HepG2 (cell line): Measurements from ENCODE around the gene SRRM2. TPM values are rescaled to one million over a fixed set of nuclear protein-coding genes. Genes with fewer than 3 reads are reported as not detected.

ENCODE experiments used
- ATAC-seq: fragments of 200-7000 bp; cut with Tn5 transposase; 3 replicates; pipeline ENCODE4 v1.9.1; 2020; ENCODE audit warnings: mild to moderate bottlenecking, moderate library complexity
- BruUV-seq: library from RNA; stranded (reverse); fragments of 400-500 nt; replicated peaks from 2 replicates; lab custom pipeline; 2021; lab: Mats Ljungman, UMichigan
- CTCF ChIA-PET: fragments of 300-600 bp; formaldehyde crosslinking; extraction: SDS; loops from one replicate; lab custom pipeline; 2021; ENCODE audit warnings: low total read pairs, inconsistent platforms, low intra/inter-chr PET ratio; lab: Yijun Ruan, JAX
- POLR2A ChIA-PET: fragments of 350-600 bp; sonication (Branson Sonifier 250); formaldehyde crosslinking; loops from one replicate; lab custom pipeline; 2020; ENCODE audit warnings: antibody characterized with exemption, inconsistent platforms; lab: Yijun Ruan, JAX
- DNase-seq: peaks from one replicate; pipeline ENCODE4 v3.0.0-alpha.2; 2015; ENCODE audit warnings: low spot score
- FAIRE-seq: peaks from 3 replicates; lab custom pipeline; 2011; peaks lifted over from hg19 to GRCh38; lab: Jason Lieb, UNC
- H2AFZ ChIP-seq: one replicate; pipeline ENCODE4 v1.6.1; 2011; ENCODE audit warnings: low read length, inconsistent platforms
- H3K27ac ChIP-seq: fragments of 300-600 bp; 3 replicates; pipeline ENCODE4 v1.8.0; 2011; ENCODE audit warnings: mixed run types, mild to moderate bottlenecking, mixed read lengths, low read length, inconsistent platforms; ENCODE audit not compliant: insufficient read depth; ENCODE audit errors: extremely low read length
- H3K27me3 ChIP-seq, 2 experiments: fragments of 200-600 bp in 1 of 2; 2 replicates in 1 of 2; 3 replicates in 1 of 2; pipeline versions ENCODE4 v1.6.0 to v1.8.0; 2011; ENCODE audit warnings: low read length in 2 of 2, mild to moderate bottlenecking in 2 of 2, moderate library complexity in 2 of 2, inconsistent platforms in 1 of 2; ENCODE audit not compliant: insufficient read depth in 2 of 2, control insufficient read depth in 1 of 2
- H3K36me3 ChIP-seq, 2 experiments: fragments of 200-600 bp in 1 of 2; replicated peaks in 1 of 2; 2 replicates in 1 of 2; 3 replicates in 1 of 2; pipeline versions ENCODE4 v1.5.1 to v1.8.0; 2011; ENCODE audit warnings: low read length in 2 of 2, inconsistent platforms in 1 of 2; ENCODE audit not compliant: insufficient read depth in 2 of 2, control insufficient read depth in 1 of 2
- H3K4me1 ChIP-seq: 2 replicates; pipeline ENCODE4 v1.5.1; 2012; ENCODE audit warnings: low read length, inconsistent platforms; ENCODE audit not compliant: insufficient read depth
- H3K4me2 ChIP-seq: 2 replicates; pipeline ENCODE4 v1.6.0; 2011; ENCODE audit warnings: low read depth, low read length, inconsistent platforms
- H3K4me3 ChIP-seq, 3 experiments: fragments of 200-600 bp in 1 of 3; sonication (generic), shearing (Covaris generic) in 1 of 3; replicated peaks in 1 of 3; 2 replicates each; pipeline ENCODE4 v1.5.1; 2011 to 2016; ENCODE audit warnings: low read length in 3 of 3, inconsistent platforms in 2 of 3, low read depth in 2 of 3, mild to moderate bottlenecking in 2 of 3, control low read depth in 1 of 3, mixed read lengths in 1 of 3; ENCODE audit not compliant: insufficient read depth in 1 of 3
- H3K79me2 ChIP-seq: one replicate; pipeline ENCODE4 v1.6.1; 2011; ENCODE audit warnings: low read length, inconsistent platforms; ENCODE audit not compliant: insufficient read depth
- H3K9ac ChIP-seq: 2 replicates; pipeline ENCODE4 v1.6.0; 2011; ENCODE audit warnings: mild to moderate bottlenecking, low read depth, low read length, inconsistent platforms; ENCODE audit not compliant: insufficient read depth
- H3K9me3 ChIP-seq: 2 replicates; pipeline ENCODE4 v1.5.1; 2012; ENCODE audit warnings: mild to moderate bottlenecking, low read length
- H4K20me1 ChIP-seq: 2 replicates; pipeline ENCODE4 v1.6.0; 2011; ENCODE audit warnings: inconsistent platforms, mild to moderate bottlenecking, low read length, moderate library complexity; ENCODE audit not compliant: insufficient read depth
- ATF1 ChIP-seq: IDR thresholded peaks from 2 replicates; pipeline ENCODE4 v1.6.1; 2016; ENCODE audit warnings: mild to moderate bottlenecking, control low read depth
- KMT2A ChIP-seq: sonication (generic); formaldehyde crosslinking; IDR thresholded peaks from 2 replicates; pipeline ENCODE4 v1.4.0; 2020; ENCODE audit warnings: missing genetic modification reagents
- LCORL ChIP-seq, 2 experiments: fragments of 450-650 bp in 1 of 2; sonication (generic) in 1 of 2; formaldehyde crosslinking in 1 of 2; IDR thresholded peaks; 2 replicates each; pipeline versions ENCODE4 v1.5.0 to v1.6.1; 2017 to 2020; ENCODE audit warnings: antibody characterized with exemption in 1 of 2, missing genetic modification reagents in 1 of 2
- NCOR1 ChIP-seq: fragments of 200-600 bp; sonication (generic); IDR thresholded peaks from 2 replicates; pipeline ENCODE4 v1.7.0; 2017; ENCODE audit warnings: antibody characterized with exemption, low read length, borderline replicate concordance
- NR1H2 ChIP-seq: sonication (generic); formaldehyde crosslinking; IDR thresholded peaks from 2 replicates; pipeline ENCODE4 v1.8.1; 2022; ENCODE audit warnings: low read depth, missing genetic modification reagents, borderline replicate concordance
- RFXANK ChIP-seq: IDR thresholded peaks from 2 replicates; pipeline ENCODE4 v1.6.1; 2016
- SAP130 ChIP-seq: IDR thresholded peaks from 2 replicates; pipeline ENCODE4 v1.6.1; 2016; ENCODE audit warnings: low read depth
- SKI ChIP-seq: fragments of 450-650 bp; IDR thresholded peaks from one replicate; pipeline ENCODE4 v1.6.1; 2018; ENCODE audit warnings: mild to moderate bottlenecking; ENCODE audit not compliant: partially characterized antibody
- TBX2 ChIP-seq: sonication (generic); formaldehyde crosslinking; IDR thresholded peaks from 2 replicates; pipeline ENCODE4 v1.5.0; 2020; ENCODE audit warnings: missing genetic modification reagents, mild to moderate bottlenecking, borderline replicate concordance
- TEAD3 ChIP-seq: optimal IDR thresholded peaks from 2 replicates; pipeline ENCODE3; 2016; ENCODE audit warnings: borderline replicate concordance
- ZBTB21 ChIP-seq: sonication (generic); formaldehyde crosslinking; IDR thresholded peaks from 2 replicates; pipeline ENCODE4 v1.4.0; 2020; ENCODE audit warnings: missing genetic modification reagents
- ZBTB8A ChIP-seq: sonication (generic); formaldehyde crosslinking; IDR thresholded peaks from 2 replicates; pipeline ENCODE4 v1.4.0; 2020; ENCODE audit warnings: mild to moderate bottlenecking, low read depth, missing genetic modification reagents, borderline replicate concordance
- ZFX ChIP-seq: sonication (generic); formaldehyde crosslinking; IDR thresholded peaks from 2 replicates; pipeline ENCODE4 v1.4.0; 2020; ENCODE audit warnings: mild to moderate bottlenecking, low read depth, missing genetic modification reagents, moderate library complexity
- ZFY ChIP-seq: sonication (generic); formaldehyde crosslinking; IDR thresholded peaks from 2 replicates; pipeline ENCODE4 v1.4.0; 2020; ENCODE audit warnings: missing genetic modification reagents
- ZNF296 ChIP-seq: sonication (generic); formaldehyde crosslinking; conservative IDR thresholded peaks from 2 replicates; pipeline ENCODE4 v1.5.0; 2020; ENCODE audit warnings: mild to moderate bottlenecking, missing genetic modification reagents
- WGBS: methylation state at CpG from one replicate; pipeline ENCODE4 v1.1.6; 2017; ENCODE audit warnings: low lambda C conversion rate; 5-methylcytosine and 5-hydroxymethylcytosine counted together
- in situ Hi-C: cut with HindIII; loops from 2 replicates; pipeline ENCODE4 v1.10.0; 2017; ENCODE audit warnings: low pct_unique_long_range_greater_than_20kb; ENCODE audit not compliant: extremely low pct_ligation_motif_present
- intact Hi-C: fragments of 100-400 bp; cut with micrococcal nuclease; formaldehyde crosslinking; loops from one replicate; pipeline ENCODE4 v1.10.0; 2022; ENCODE audit not compliant: unreplicated experiment
- polyA plus RNA-seq, 8 experiments: library from polyadenylated mRNA; depleted of rRNA in 3 of 8; stranded (reverse) in 7 of 8; unstranded in 1 of 8; fragments of >200 nt; fragmentation: Illumina TruSeq in 4 of 8; extraction: Trizol in 4 of 8; gene quantifications; 2 replicates each; pipeline versions ENCODE4 v1.2.1 to v1.2.3, GENCODE V29; 2011 to 2016; ENCODE audit warnings: low read depth in 4 of 8, missing spikeins in 1 of 8, mixed read lengths in 1 of 8; ENCODE audit not compliant: insufficient read depth in 1 of 8
- total RNA-seq, 5 experiments: library from RNA; depleted of rRNA; stranded (reverse); fragments of >200 nt; fragmentation: Illumina TruSeq; extraction: Trizol; gene quantifications; 2 replicates each; pipeline ENCODE4 v1.2.3, GENCODE V29; 2016; ENCODE audit warnings: low read depth in 1 of 5
- TF ChIP-seq, protein P1 (sequence below): sonication (generic); formaldehyde crosslinking; IDR thresholded peaks from 2 replicates; pipeline ENCODE4 v1.4.0; 2020; ENCODE audit warnings: missing genetic modification reagents, borderline replicate concordance
- TF ChIP-seq, protein P2 (sequence below): sonication (generic); formaldehyde crosslinking; IDR thresholded peaks from 2 replicates; pipeline ENCODE4 v1.5.0; 2020; ENCODE audit warnings: missing genetic modification reagents
- TF ChIP-seq, protein P3 (sequence below): sonication (generic); formaldehyde crosslinking; IDR thresholded peaks from 2 replicates; pipeline ENCODE4 v1.4.0; 2020; ENCODE audit warnings: missing genetic modification reagents, borderline replicate concordance

SRRM2 gene
- total and polyA plus RNA-seq, 2 of the 13 experiments (the other 11 are each of a cell fraction or from before 2014, with no cell fraction given), result 50.4 to 112 TPM

DNA sequence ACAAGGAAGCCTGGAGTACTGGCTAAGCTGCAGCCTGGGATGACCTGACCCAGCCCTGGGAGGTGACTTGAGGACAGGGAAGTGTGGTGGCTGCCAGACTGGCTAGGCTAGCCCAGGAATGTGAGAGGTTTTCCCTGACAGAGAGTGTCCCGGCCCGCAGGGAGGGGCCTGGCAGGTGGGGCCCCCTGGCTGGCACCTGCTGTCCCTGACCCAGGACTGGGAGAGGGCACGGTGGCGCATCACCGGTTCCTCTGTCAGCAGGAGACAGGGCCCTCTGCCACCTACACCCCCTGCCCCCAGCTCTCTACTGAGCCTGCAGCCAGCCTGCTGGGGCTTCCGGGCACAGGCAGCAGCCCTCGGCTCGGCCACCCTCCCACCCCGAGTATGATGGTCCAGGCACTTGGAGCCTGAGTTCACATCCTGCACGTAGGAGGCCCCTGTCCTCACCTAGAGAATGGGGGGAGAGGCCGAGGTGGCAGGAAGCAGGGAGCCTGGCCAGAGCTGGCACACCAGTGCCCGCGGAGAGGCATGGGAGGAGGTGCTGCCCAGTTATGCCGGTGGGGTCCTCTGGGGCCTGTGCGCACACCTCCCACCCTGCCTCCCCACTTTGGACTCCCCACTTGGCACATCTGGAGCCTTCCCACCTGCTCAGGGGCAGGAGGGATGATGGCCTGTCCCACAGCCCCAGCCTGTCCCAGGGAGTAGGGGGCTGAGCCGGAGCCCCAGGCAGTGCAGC lies 32.9 kb upstream of the SRRM2 start:
- Histone ChIP-seq H3K27ac (peak overlapping the region; percentile 17), H2AFZ (no peak overlapping the region), H3K27me3 (peaks cover 4 to 15% of the 10 kb centered on the region in 2 experiments; a peak in 4 of 5 replicates), H3K4me1 (peaks cover 27% of the 10 kb centered on the region), H3K9ac (peak overlapping the region; percentile 26; the same call in 1 of the 2 replicates), H3K9me3 (no peaks in the 10 kb centered on the region), H3K4me2 (peak overlapping the region; percentile 73), H3K36me3 (no peaks in the 10 kb centered on the region), H4K20me1 (no peaks in the 10 kb centered on the region), H3K4me3 (peak overlapping the region in 2 of 3 experiments; percentile 72 to 80; a peak in 5 of 6 replicates), H3K79me2 (no peaks in the 10 kb centered on the region)
- FAIRE-seq (no peak), DNase-seq (peak; percentile 49), ATAC-seq (peak; percentile 55)
- no TSS peak for BruUV-seq
- intact Hi-C loops, result no loop called here
- CTCF ChIA-PET, result no interaction called here
- in situ Hi-C loops, result no loop called here
- POLR2A ChIA-PET, result interaction anchor here (0.7 to 1.3 kb wide), 3 partner anchors 10 to 32 kb away, joined by 3 to 6 read pairs (median 6); no protein-coding TSS in a partner anchor
- 12% methylated on average over 5 of the region's 16 CpGs for WGBS
- TF ChIP-seq ZBTB21 (no peak), SKI (peak; percentile 71), ZBTB8A (CRISPR knock-in tag) (no peak), LCORL (IDR thresholded peaks at IDR 0.05) (no peak), LCORL (CRISPR knock-in tag; IDR thresholded peaks at IDR 0.05) (peak; percentile 57; the same call in 1 of the 2 replicates), SAP130 (CRISPR knock-in tag) (0 out of 2 replicates have a peak, but pooled peaks have one; percentile 20), TBX2 (CRISPR knock-in tag) (peak; percentile 29; the same call in 1 of the 2 replicates), NR1H2 (CRISPR knock-in tag) (no peak), KMT2A (CRISPR knock-in tag) (0 out of 2 replicates have a peak, but pooled peaks have one; percentile 9), ZFX (CRISPR knock-in tag) (0 out of 2 replicates have a peak, but pooled peaks have one; percentile 39), NCOR1 (peak; percentile 19; the same call in 1 of the 2 replicates), TEAD3 (CRISPR knock-in tag) (peak; percentile 68), ZFY (CRISPR knock-in tag) (peak; percentile 33; the same call in 1 of the 2 replicates), ZNF296 (CRISPR knock-in tag) (no peak), RFXANK (CRISPR knock-in tag) (no peak), ATF1 (no peak)
- TF ChIP-seq, protein P1, sequence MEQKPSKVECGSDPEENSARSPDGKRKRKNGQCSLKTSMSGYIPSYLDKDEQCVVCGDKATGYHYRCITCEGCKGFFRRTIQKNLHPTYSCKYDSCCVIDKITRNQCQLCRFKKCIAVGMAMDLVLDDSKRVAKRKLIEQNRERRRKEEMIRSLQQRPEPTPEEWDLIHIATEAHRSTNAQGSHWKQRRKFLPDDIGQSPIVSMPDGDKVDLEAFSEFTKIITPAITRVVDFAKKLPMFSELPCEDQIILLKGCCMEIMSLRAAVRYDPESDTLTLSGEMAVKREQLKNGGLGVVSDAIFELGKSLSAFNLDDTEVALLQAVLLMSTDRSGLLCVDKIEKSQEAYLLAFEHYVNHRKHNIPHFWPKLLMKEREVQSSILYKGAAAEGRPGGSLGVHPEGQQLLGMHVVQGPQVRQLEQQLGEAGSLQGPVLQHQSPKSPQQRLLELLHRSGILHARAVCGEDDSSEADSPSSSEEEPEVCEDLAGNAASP (CRISPR knock-in tag), result peak; percentile 97
- TF ChIP-seq, protein P2, sequence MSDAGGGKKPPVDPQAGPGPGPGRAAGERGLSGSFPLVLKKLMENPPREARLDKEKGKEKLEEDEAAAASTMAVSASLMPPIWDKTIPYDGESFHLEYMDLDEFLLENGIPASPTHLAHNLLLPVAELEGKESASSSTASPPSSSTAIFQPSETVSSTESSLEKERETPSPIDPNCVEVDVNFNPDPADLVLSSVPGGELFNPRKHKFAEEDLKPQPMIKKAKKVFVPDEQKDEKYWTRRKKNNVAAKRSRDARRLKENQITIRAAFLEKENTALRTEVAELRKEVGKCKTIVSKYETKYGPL (CRISPR knock-in tag), result no peak
- TF ChIP-seq, protein P3, sequence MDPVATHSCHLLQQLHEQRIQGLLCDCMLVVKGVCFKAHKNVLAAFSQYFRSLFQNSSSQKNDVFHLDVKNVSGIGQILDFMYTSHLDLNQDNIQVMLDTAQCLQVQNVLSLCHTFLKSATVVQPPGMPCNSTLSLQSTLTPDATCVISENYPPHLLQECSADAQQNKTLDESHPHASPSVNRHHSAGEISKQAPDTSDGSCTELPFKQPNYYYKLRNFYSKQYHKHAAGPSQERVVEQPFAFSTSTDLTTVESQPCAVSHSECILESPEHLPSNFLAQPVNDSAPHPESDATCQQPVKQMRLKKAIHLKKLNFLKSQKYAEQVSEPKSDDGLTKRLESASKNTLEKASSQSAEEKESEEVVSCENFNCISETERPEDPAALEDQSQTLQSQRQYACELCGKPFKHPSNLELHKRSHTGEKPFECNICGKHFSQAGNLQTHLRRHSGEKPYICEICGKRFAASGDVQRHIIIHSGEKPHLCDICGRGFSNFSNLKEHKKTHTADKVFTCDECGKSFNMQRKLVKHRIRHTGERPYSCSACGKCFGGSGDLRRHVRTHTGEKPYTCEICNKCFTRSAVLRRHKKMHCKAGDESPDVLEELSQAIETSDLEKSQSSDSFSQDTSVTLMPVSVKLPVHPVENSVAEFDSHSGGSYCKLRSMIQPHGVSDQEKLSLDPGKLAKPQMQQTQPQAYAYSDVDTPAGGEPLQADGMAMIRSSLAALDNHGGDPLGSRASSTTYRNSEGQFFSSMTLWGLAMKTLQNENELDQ (CRISPR knock-in tag), result no peak
